HCEC 1CT (cell line): ENCODE results near the gene ANKS4B.
"Not testable (repeated sequence)": the region's sequence is repeated elsewhere in the genome, so short reads cannot be mapped to it uniquely, and the experiment has no call there.

Experiments
- DNase-seq: peaks from one replicate; pipeline ENCODE4 v3.0.0-alpha.2; 2017

The ANKS4B gene

GRCh38 chr16:21264571-21265036 is 31.1 kb downstream of the ANKS4B start:
- DNase-seq = no peak

GRCh38 chr16:21265104-21265837 is 31.8 kb downstream of the ANKS4B start:
- no peak for DNase-seq

GRCh38 chr16:21267298-21267697 is 33.8 kb downstream of the ANKS4B start:
- no peak for DNase-seq

- DNase-seq = no peak
Observed at GRCh38 chr16:21268236-21268635, 34.7 kb downstream of the ANKS4B start.

GRCh38 chr16:21272253-21272652 is 38.8 kb downstream of the ANKS4B start:
- DNase-seq = no peak

GRCh38 chr16:21272763-21273162 is 39.3 kb downstream of the ANKS4B start:
- DNase-seq = not testable (repeated sequence)

- no peak for DNase-seq
Observed at GRCh38 chr16:21274172-21274726, 40.8 kb downstream of the ANKS4B start.

- no peak for DNase-seq
Observed at GRCh38 chr16:21275529-21275928, 42.0 kb downstream of the ANKS4B start.

- DNase-seq = no peak
Observed at GRCh38 chr16:21276090-21276489, 42.6 kb downstream of the ANKS4B start.

- no peak for DNase-seq
Observed at GRCh38 chr16:21277045-21277926, 43.8 kb downstream of the ANKS4B start.

GRCh38 chr16:21277927-21278706 is 44.6 kb downstream of the ANKS4B start, which contains the start of gene CRYM:
Gene CRYM (minus strand): TSS chr16:21278290. CDS start chr16:21278251, 39 bp downstream.
- DNase-seq = no peak

GRCh38 chr16:21279501-21279900 is 46.0 kb downstream of the ANKS4B start:
- no peak for DNase-seq

- DNase-seq = no peak
Observed at GRCh38 chr16:21281698-21282389, 48.3 kb downstream of the ANKS4B start.

GRCh38 chr16:21283521-21284289 is 50.2 kb downstream of the ANKS4B start:
- DNase-seq = peak; percentile 58

GRCh38 chr16:21284414-21284813 is 50.9 kb downstream of the ANKS4B start:
- DNase-seq = no peak

GRCh38 chr16:21285314-21285713 is 51.8 kb downstream of the ANKS4B start:
- no peak for DNase-seq

GRCh38 chr16:21289789-21290188 is 56.3 kb downstream of the ANKS4B start:
- not testable (repeated sequence) for DNase-seq

- DNase-seq = peak; percentile 100
Observed at GRCh38 chr16:21300309-21301167, 67.0 kb downstream of the ANKS4B start.

GRCh38 chr16:21301168-21301894 is 67.8 kb downstream of the ANKS4B start:
- peak; percentile 79 for DNase-seq
